ENCODE results near the gene ZCCHC7.

The ZCCHC7 gene

DNA sequence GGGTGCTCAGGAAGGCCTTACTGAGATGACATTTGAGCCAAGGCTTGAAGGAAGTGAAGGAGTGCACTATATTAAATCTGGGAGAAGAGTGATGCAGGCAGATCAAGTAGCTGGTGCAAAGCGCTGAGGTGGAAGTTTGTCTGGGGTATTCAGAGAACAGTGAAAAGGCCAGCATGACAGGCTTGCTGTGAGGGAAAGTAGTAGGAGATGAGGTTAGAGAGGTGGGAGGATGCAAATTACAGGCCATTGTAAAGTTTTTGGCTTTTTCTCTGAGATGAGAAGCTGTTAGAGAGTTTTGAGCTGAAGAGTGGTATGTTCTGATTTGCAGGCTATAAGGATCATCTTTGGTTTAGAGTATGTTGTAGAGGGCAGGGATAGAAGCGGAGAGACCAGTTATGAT, 221.3 kb downstream of the ZCCHC7 start:
- Histone ChIP-seq H3F3A (ENCODE audit: control insufficient read depth, insufficient read depth) (peaks cover 36% of the 10 kb centered on the region), H3K27ac (ENCODE audit: low read depth, low read length) (peak overlapping the region; percentile 98), H3K4me1 (ENCODE audit: control insufficient read depth, low read length) (peaks cover 68% of the 10 kb centered on the region)

DNA sequence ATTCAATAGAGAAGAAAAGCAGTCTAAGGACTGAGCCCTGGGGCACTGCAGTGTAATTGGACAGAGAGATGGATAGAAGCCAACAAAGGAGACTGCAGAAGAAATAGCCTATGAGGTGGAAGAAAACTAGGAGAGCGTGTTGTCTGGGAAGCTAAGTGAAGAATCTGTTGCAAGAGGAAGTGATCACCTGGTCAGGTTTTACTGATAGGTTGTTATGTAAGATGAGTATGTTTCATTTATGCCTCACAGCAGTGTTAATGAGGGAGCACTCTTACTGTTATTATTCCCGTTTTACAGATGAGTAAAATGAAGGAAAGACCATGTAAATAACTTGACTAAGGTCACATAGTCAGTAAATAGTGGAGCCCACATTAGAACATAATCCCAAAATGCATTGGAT, 222.1 kb downstream of the ZCCHC7 start:
- no peak overlapping the region for H3K4me3 ChIP-seq (ENCODE audit: low read length)
- H3K9me2 ChIP-seq (replicated peaks; ENCODE audit: control insufficient read depth, low read length) = no peaks in the 10 kb centered on the region
- peak overlapping the region; percentile 78 for H3K4me2 ChIP-seq (ENCODE audit: low read length)
- peaks cover 20% of the 10 kb centered on the region for H3K36me3 ChIP-seq (ENCODE audit: control insufficient read depth, low read length)
- H4K20me1 ChIP-seq (ENCODE audit: control insufficient read depth, insufficient read depth, low read depth, low read length) = no peaks in the 10 kb centered on the region
- no peaks in the 10 kb centered on the region for H3K9me3 ChIP-seq (ENCODE audit: control insufficient read depth, insufficient read depth, low read length)
- H3K27me3 ChIP-seq (ENCODE audit: control insufficient read depth, low read length) = no peaks in the 10 kb centered on the region
- TF ChIP-seq, protein P1, sequence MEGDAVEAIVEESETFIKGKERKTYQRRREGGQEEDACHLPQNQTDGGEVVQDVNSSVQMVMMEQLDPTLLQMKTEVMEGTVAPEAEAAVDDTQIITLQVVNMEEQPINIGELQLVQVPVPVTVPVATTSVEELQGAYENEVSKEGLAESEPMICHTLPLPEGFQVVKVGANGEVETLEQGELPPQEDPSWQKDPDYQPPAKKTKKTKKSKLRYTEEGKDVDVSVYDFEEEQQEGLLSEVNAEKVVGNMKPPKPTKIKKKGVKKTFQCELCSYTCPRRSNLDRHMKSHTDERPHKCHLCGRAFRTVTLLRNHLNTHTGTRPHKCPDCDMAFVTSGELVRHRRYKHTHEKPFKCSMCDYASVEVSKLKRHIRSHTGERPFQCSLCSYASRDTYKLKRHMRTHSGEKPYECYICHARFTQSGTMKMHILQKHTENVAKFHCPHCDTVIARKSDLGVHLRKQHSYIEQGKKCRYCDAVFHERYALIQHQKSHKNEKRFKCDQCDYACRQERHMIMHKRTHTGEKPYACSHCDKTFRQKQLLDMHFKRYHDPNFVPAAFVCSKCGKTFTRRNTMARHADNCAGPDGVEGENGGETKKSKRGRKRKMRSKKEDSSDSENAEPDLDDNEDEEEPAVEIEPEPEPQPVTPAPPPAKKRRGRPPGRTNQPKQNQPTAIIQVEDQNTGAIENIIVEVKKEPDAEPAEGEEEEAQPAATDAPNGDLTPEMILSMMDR (IDR thresholded peaks at IDR 0.05; ENCODE audit: low read depth, low read length, poor library complexity, severe bottlenecking) = no peak
- TF ChIP-seq EZH2phosphoT487 (IDR thresholded peaks at IDR 0.05; ENCODE audit: borderline replicate concordance, low read length) = no peak
- H3K4me1 ChIP-seq (ENCODE audit: control insufficient read depth, low read length) = peaks cover 61% of the 10 kb centered on the region
- H3K79me2 ChIP-seq (ENCODE audit: control insufficient read depth, low read length) = peaks cover 38% of the 10 kb centered on the region
- peak overlapping the region; percentile 98 for H3K27ac ChIP-seq (ENCODE audit: low read depth, low read length)
- peaks cover 30% of the 10 kb centered on the region for H3F3A ChIP-seq (ENCODE audit: control insufficient read depth, insufficient read depth)

More for the DNA sequence above, 221.3 kb downstream of the ZCCHC7 start:
- H4K20me1 ChIP-seq (ENCODE audit: control insufficient read depth, insufficient read depth, low read depth, low read length) = no peaks in the 10 kb centered on the region
- H3K4me2 ChIP-seq (ENCODE audit: low read length) = peak overlapping the region; percentile 78
- TF ChIP-seq EZH2phosphoT487 (IDR thresholded peaks at IDR 0.05; ENCODE audit: borderline replicate concordance, low read length) = no peak
- TF ChIP-seq, protein P1 (IDR thresholded peaks at IDR 0.05; ENCODE audit: low read depth, low read length, poor library complexity, severe bottlenecking) = no peak
- no peaks in the 10 kb centered on the region for H3K27me3 ChIP-seq (ENCODE audit: control insufficient read depth, low read length)
- H3K4me3 ChIP-seq (ENCODE audit: low read length) = peak overlapping the region; percentile 22; the same call in 1 of the 2 replicates
- peaks cover 19% of the 10 kb centered on the region; the same call in 1 of the 2 replicates for H3K36me3 ChIP-seq (ENCODE audit: control insufficient read depth, low read length)
- no peaks in the 10 kb centered on the region for H3K9me2 ChIP-seq (replicated peaks; ENCODE audit: control insufficient read depth, low read length)
- peaks cover 40% of the 10 kb centered on the region for H3K79me2 ChIP-seq (ENCODE audit: control insufficient read depth, low read length)
- H3K9me3 ChIP-seq (ENCODE audit: control insufficient read depth, insufficient read depth, low read length) = no peaks in the 10 kb centered on the region

DNA sequence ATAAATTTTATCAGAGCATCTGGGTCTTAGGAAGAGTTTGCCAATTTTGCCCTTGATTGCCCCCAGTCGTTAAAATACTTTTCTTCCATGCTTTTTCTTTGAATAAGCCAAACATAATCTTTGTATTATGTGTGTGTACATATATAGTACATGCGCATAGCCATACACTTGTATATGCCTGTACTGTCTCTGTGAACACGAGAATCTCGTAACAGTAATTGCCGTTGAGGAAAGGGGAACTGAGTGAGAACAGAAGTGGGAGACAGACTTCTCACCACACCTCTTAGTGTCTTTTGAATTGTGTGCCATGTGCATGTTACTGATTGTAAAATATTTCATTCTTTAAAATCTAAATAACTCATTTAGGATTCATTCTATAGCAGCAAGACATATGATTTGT, 222.5 kb downstream of the ZCCHC7 start:
- Histone ChIP-seq H3K4me2 (ENCODE audit: low read length) (peak overlapping the region; percentile 78), H3K4me1 (ENCODE audit: control insufficient read depth, low read length) (peaks cover 57% of the 10 kb centered on the region), H3K27ac (ENCODE audit: low read depth, low read length) (peak overlapping the region; percentile 98; the same call in 1 of the 2 replicates), H3K36me3 (ENCODE audit: control insufficient read depth, low read length) (peaks cover 24% of the 10 kb centered on the region), H4K20me1 (ENCODE audit: control insufficient read depth, insufficient read depth, low read depth, low read length) (no peaks in the 10 kb centered on the region), H3K9me3 (ENCODE audit: control insufficient read depth, insufficient read depth, low read length) (no peaks in the 10 kb centered on the region), H3K27me3 (ENCODE audit: control insufficient read depth, low read length) (no peaks in the 10 kb centered on the region), H3F3A (ENCODE audit: control insufficient read depth, insufficient read depth) (peaks cover 26% of the 10 kb centered on the region), H3K9me2 (replicated peaks; ENCODE audit: control insufficient read depth, low read length) (no peaks in the 10 kb centered on the region), H3K4me3 (ENCODE audit: low read length) (no peak overlapping the region), H3K79me2 (ENCODE audit: control insufficient read depth, low read length) (peaks cover 38% of the 10 kb centered on the region)
- TF ChIP-seq EZH2phosphoT487 (IDR thresholded peaks at IDR 0.05; ENCODE audit: borderline replicate concordance, low read length) = no peak
- TF ChIP-seq, protein P1 (IDR thresholded peaks at IDR 0.05; ENCODE audit: low read depth, low read length, poor library complexity, severe bottlenecking) = no peak
